HG03039 (cell line): ENCODE results near the gene TPM3.
A peak's percentile ranks its signal among the peaks of the same experiment; 100 is the strongest.
"Not testable (repeated sequence)": the region's sequence is repeated elsewhere in the genome, so short reads cannot be mapped to it uniquely, and the experiment has no call there.

Experiments
- ATAC-seq: cut with Tn5 transposase; IDR thresholded peaks from one replicate; pipeline ENCODE4 v1.9.1; 2021; ENCODE audit warnings: mild to moderate bottlenecking, moderate library complexity; ENCODE audit not compliant: unreplicated experiment

TPM3 gene

DNA sequence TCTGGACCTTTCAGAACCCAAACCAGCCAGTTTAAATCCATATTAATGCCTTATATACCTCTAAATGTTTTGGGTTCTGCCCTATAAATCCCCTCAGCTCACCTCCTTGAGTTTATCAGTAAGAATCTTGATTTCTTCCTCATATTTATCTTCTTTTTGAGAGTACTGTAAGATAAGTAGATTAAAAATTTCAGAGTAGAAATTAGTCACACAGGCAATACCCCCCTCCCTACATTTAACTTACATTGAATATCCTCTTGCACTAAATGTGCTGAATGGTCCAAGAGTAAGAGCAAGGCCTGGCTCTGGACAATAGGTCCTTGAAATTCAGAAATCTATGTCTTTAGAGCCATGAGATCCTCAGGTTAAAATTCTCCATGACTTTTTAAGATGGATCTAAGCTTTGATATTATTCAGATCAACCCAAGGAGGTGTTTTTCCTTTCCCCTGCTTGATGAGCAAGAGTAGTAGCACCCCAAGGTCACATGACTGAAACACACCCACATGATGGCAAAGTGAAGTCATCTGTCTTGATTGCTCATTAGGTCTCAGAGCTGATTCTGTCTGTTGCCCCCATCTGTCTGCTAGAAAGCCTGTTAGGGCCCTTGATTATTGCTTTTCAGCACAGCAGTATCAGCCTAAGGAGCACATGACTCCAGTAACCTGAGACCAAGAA is 21.2 kb downstream of the TPM3 start:
- no peak for ATAC-seq

DNA sequence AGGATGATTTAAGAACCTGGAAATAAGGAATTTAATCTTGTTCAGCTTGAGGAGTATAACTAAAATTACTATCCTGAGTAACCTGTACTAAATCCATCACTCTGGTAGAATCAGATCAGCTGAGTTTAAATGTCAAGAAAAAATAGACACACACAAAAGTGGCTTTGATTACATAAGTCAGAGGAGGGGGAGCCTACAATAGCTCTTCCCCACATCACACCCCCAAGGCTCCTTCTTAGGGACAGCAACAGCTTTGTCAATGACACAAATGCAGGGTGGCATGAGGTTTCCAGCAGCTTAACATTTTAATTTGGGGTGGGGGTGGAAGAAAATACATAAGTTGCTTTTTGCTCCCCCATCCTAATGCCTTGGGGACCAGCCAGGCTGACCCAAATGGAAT is 24.4 kb downstream of the TPM3 start:
- ATAC-seq = no peak

- no peak for ATAC-seq
Observed at GRCh38 chr1:154166207-154166606, 25.7 kb downstream of the TPM3 start.

GRCh38 chr1:154159554-154159953 is 32.3 kb downstream of the TPM3 start:
- no peak for ATAC-seq

DNA sequence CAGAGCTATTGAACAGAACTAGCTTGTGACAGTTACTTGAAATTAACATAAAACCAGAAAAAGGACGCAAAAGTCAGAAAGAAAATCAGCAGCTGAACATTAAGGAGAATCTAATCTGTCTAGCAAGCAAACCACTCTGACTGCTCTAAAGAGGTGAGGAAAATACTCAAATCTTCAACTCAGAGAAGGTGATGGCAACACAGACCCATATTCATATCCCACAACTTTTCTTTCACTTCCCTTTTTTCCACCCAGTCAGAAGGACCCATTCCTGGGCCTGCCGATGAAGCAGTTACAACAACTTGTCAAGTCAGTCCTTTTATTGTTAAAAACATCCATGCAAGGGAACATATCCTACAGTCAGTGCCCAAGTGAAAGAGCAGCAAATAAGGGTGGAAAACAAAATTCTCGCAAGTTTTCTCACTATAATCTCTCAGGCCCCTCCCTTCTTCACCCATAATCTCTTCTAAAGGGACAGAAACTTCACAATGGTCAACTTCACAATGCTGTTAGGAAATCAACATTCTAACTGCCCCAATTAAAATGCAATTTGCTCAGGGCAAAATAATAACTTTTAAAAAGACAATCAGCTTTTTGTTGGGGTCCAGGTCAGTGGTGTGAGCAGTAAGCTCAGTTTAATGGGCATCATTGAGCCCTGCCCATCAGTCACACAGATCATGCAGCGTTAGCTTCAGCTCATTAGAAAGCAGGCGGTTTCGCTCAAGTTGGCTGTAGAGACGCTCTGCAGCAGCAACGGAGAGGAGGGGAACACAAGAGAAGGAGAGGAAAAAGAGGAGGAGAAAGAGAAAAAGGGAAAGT is 33.4 kb downstream of the TPM3 start:
- peak; percentile 35 for ATAC-seq

DNA sequence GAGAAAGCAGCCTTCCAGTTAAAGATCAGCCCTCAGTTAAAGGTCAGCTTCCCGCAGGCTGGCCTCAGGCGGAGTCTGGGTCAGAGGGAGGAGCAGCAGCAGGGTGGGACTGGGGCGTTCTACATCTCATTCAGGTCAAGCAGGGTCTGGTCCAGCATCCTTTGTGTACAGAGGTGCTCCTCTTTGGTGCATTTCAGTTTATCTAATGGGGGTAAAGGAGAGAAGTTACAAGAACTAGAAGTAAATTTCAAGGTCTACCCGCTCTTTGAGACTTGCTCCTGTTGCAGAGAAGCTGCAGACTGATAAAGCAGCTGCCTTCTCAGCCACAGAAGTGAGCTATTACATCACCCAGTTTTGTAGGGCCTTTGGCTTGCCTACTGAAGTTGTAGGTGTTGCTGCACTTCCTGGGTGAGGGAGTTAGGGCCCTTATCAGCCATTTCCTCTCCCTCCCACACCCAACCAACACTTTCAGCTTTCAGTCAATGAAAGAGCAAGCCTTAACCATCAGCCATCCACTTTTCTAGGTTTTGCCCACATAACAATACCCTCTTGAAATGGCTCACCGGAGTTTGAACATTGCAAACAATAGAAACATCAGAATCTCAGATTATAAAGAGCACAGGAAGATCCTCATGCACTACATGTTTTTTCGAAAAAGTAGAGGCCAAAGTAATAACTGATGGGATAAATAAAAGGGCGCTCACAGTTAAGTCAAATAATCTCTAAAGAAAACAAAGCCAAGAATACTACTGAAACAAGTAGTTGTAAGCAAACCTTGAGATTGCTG is 34.2 kb downstream of the TPM3 start:
- peak; percentile 79 for ATAC-seq

- ATAC-seq = no peak
Observed at GRCh38 chr1:154155251-154155650, 36.6 kb downstream of the TPM3 start.

GRCh38 chr1:154154534-154155191 is 37.2 kb downstream of the TPM3 start, which contains the start of gene NUP210L:
NUP210L (minus strand) TSS chr1:154155073.
- ATAC-seq = no peak

- ATAC-seq = no peak
Observed at GRCh38 chr1:154154053-154154452, 37.8 kb downstream of the TPM3 start.

DNA sequence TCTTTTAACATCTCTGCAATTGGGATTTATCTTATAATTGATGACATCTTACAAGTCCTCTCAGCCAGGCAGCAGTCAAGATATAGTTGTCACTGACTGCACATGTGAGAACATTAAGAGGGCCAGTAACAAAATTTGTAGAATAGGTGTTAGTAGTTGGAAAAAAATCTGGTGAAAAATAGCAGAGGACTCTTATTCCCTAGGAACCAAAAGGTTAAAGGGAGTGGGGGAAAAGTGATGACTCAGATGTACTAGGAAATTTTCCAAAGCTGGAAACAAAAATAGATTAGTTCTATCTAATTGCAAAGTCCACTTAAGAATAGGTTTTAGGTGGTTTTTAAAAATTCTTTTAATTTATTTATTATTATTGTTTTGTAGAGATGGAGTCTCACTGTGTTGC is 40.6 kb downstream of the TPM3 start:
- no peak for ATAC-seq

GRCh38 chr1:154148807-154149206 is 43.1 kb downstream of the TPM3 start:
- no peak for ATAC-seq

GRCh38 chr1:154147505-154147904 is 44.4 kb downstream of the TPM3 start:
- not testable (repeated sequence) for ATAC-seq

GRCh38 chr1:154145986-154146385 is 45.9 kb downstream of the TPM3 start:
- ATAC-seq = no peak

GRCh38 chr1:154142358-154142757 is 49.5 kb downstream of the TPM3 start:
- ATAC-seq = no peak

DNA sequence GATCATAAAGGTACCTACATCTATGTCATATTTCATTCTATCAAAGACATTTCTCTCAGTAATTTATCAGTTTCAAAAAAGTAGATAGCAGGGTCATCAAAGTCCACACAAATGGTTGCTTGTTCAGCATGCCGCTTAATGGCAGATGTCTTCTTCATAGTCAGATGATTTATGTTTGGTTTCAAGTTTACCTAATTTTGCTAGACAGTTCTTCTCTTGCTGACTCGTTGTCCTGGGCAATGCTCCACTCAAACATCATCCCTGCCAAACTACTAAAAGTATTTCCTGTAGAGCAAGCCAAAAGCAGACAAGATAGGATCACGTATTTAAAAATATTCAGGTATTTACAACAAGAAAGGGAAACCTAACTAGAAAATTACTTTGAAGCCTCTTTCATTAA is 50.7 kb downstream of the TPM3 start:
- no peak for ATAC-seq

DNA sequence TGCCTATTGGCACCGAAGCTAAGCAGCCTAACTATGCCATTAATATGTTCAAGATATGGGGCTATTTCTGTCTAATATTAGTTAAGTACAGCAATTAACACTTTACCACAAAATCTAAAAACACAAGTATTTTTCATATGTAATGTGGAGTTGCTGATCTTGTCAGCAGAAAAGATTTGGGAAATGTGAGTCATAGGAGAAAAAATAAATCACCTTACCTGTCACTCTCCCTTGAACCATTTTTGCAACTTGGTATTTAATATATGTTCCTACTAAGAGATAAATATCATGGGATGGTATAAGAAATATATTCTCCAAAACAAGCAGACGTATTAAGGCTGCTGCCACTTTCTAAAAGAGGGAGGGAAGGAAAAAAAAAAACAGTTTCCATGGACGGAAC is 54.0 kb downstream of the TPM3 start:
- no peak for ATAC-seq

DNA sequence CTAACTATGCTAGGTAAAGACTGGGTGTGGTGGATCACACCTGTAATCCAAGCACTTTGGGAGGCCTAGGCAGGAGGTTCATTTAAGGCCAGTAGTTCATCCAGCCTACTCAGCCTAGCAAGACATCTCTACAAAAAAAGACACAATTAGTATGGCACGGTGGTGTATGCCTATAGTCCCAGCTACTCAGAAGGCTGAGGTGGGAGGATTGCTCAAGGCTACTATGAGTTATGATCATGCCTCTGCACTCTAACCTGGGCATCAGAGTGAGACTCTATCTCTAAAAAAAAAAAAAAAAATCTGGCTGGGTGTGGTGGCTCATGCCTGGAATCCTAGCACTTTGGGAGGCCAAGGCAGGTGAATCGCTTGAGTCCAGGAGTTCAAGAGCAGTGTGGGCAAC is 58.6 kb downstream of the TPM3 start:
- ATAC-seq = no peak

GRCh38 chr1:154129391-154129970 is 62.4 kb downstream of the TPM3 start:
- ATAC-seq = no peak

- ATAC-seq = not testable (repeated sequence)
Observed at GRCh38 chr1:154123205-154123604, 68.7 kb downstream of the TPM3 start.

GRCh38 chr1:154117642-154118041 is 74.3 kb downstream of the TPM3 start:
- no peak for ATAC-seq

GRCh38 chr1:154115180-154115579 is 76.7 kb downstream of the TPM3 start:
- ATAC-seq = no peak
